Skeletal muscle tissue (tissue), 4 donors: ENCODE results near the gene TBCD. TPM values are rescaled to one million over a fixed set of nuclear protein-coding genes. Genes with fewer than 3 reads are reported as not detected.

ENCODE experiments used
- H3K27ac ChIP-seq: one replicate; pipeline ENCODE4 v1.7.0; 2013; ENCODE audit warnings: mild to moderate bottlenecking, low read depth, low read length, inconsistent platforms
- H3K27me3 ChIP-seq, 3 donors: one replicate each; pipeline ENCODE4 v1.7.0; 2013; ENCODE audit warnings: low read length in 3 of 3; ENCODE audit not compliant: control insufficient read depth in 3 of 3, insufficient read depth in 3 of 3
- H3K36me3 ChIP-seq, 3 donors: one replicate each; pipeline ENCODE4 v1.7.0; 2013; ENCODE audit warnings: low read length in 3 of 3; ENCODE audit not compliant: control insufficient read depth in 3 of 3, insufficient read depth in 3 of 3
- H3K4me1 ChIP-seq, 3 donors: one replicate each; pipeline ENCODE4 v1.7.0; 2013; ENCODE audit warnings: low read length in 3 of 3, mild to moderate bottlenecking in 3 of 3; ENCODE audit not compliant: control insufficient read depth in 3 of 3, insufficient read depth in 3 of 3
- H3K4me3 ChIP-seq, 3 donors: one replicate each; pipeline ENCODE4 v1.7.0; 2013; ENCODE audit warnings: low read length in 3 of 3
- H3K9ac ChIP-seq, 3 donors: one replicate each; pipeline ENCODE4 v1.7.0; 2013; ENCODE audit warnings: low read length in 3 of 3, mild to moderate bottlenecking in 3 of 3, moderate library complexity in 2 of 3, low read depth in 1 of 3
- H3K9me3 ChIP-seq, 3 donors: one replicate each; pipeline ENCODE4 v1.7.0; 2013; ENCODE audit warnings: low read length in 3 of 3; ENCODE audit not compliant: control insufficient read depth in 3 of 3
- total RNA-seq: library from RNA; depleted of rRNA; stranded (reverse); fragments of >200 nt; gene quantifications from one replicate; pipeline ENCODE4 v1.2.3, GENCODE V29; 2014
- donor health status: Osteomylitis.

Gene TBCD
- total RNA-seq, 1 donor from 2014 or later = 27.1 TPM

- H3K9ac ChIP-seq = no peak overlapping the region
- no peaks in the 10 kb centered on the region for H3K4me1 ChIP-seq
- no peaks in the 10 kb centered on the region for H3K27me3 ChIP-seq
- H3K9me3 ChIP-seq = no peaks in the 10 kb centered on the region
- no peak overlapping the region for H3K4me3 ChIP-seq
- no peaks in the 10 kb centered on the region for H3K36me3 ChIP-seq
- H3K27ac ChIP-seq = no peak overlapping the region
These were observed 219.1 kb downstream of the TBCD start for GRCh38 chr17:82970818-82971590.

GRCh38 chr17:82972836-82973372 is 221.0 kb downstream of the TBCD start:
- Histone ChIP-seq H3K27me3 (no peaks in the 10 kb centered on the region), H3K9me3 (no peaks in the 10 kb centered on the region), H3K9ac (no peak overlapping the region), H3K27ac (no peak overlapping the region), H3K4me1 (no peaks in the 10 kb centered on the region), H3K4me3 (no peak overlapping the region), H3K36me3 (no peaks in the 10 kb centered on the region)

GRCh38 chr17:82973456-82974135 is 221.7 kb downstream of the TBCD start:
- Histone ChIP-seq H3K36me3 (no peaks in the 10 kb centered on the region), H3K4me1 (no peaks in the 10 kb centered on the region), H3K27me3 (no peaks in the 10 kb centered on the region), H3K9me3 (no peaks in the 10 kb centered on the region), H3K27ac (no peak overlapping the region), H3K9ac (no peak overlapping the region), H3K4me3 (no peak overlapping the region)

GRCh38 chr17:82974136-82974952 is 222.5 kb downstream of the TBCD start:
- Histone ChIP-seq H3K27ac (no peak overlapping the region), H3K4me1 (no peaks in the 10 kb centered on the region), H3K9ac (no peak overlapping the region), H3K27me3 (no peaks in the 10 kb centered on the region), H3K36me3 (no peaks in the 10 kb centered on the region), H3K9me3 (no peaks in the 10 kb centered on the region), H3K4me3 (no peak overlapping the region)

GRCh38 chr17:82976982-82977488 is 225.2 kb downstream of the TBCD start:
- no peak overlapping the region for H3K9ac ChIP-seq
- H3K4me3 ChIP-seq = no peak overlapping the region
- H3K36me3 ChIP-seq = no peaks in the 10 kb centered on the region
- no peaks in the 10 kb centered on the region for H3K4me1 ChIP-seq
- H3K9me3 ChIP-seq = no peaks in the 10 kb centered on the region
- H3K27me3 ChIP-seq = no peaks in the 10 kb centered on the region
- H3K27ac ChIP-seq = no peak overlapping the region

- no peaks in the 10 kb centered on the region for H3K27me3 ChIP-seq
These were observed 225.7 kb downstream of the TBCD start for GRCh38 chr17:82977606-82978005.

GRCh38 chr17:82978765-82979349 is 227.0 kb downstream of the TBCD start:
- Histone ChIP-seq H3K4me3 (no peak overlapping the region), H3K27ac (no peak overlapping the region), H3K36me3 (no peaks in the 10 kb centered on the region), H3K9me3 (no peaks in the 10 kb centered on the region), H3K27me3 (no peaks in the 10 kb centered on the region), H3K4me1 (no peaks in the 10 kb centered on the region), H3K9ac (no peak overlapping the region)

More at GRCh38 chr17:82977606-82978005, 225.7 kb downstream of the TBCD start:
- Histone ChIP-seq H3K4me1 (no peaks in the 10 kb centered on the region), H3K27ac (no peak overlapping the region), H3K9ac (no peak overlapping the region), H3K9me3 (no peaks in the 10 kb centered on the region), H3K4me3 (no peak overlapping the region), H3K36me3 (no peaks in the 10 kb centered on the region)

- H3K9me3 ChIP-seq = no peaks in the 10 kb centered on the region
- H3K36me3 ChIP-seq = no peaks in the 10 kb centered on the region
- no peak overlapping the region for H3K27ac ChIP-seq
- no peaks in the 10 kb centered on the region for H3K27me3 ChIP-seq
- H3K4me1 ChIP-seq = no peaks in the 10 kb centered on the region
- H3K4me3 ChIP-seq = no peak overlapping the region
- H3K9ac ChIP-seq = no peak overlapping the region
These were observed 227.9 kb downstream of the TBCD start for GRCh38 chr17:82979718-82980117.

GRCh38 chr17:82980632-82981031 is 228.8 kb downstream of the TBCD start:
- no peak overlapping the region for H3K27ac ChIP-seq
- H3K27me3 ChIP-seq = no peaks in the 10 kb centered on the region
- H3K4me1 ChIP-seq = no peaks in the 10 kb centered on the region
- H3K36me3 ChIP-seq = no peaks in the 10 kb centered on the region
- no peak overlapping the region for H3K4me3 ChIP-seq
- no peaks in the 10 kb centered on the region for H3K9me3 ChIP-seq
- H3K9ac ChIP-seq = no peak overlapping the region
